ENCODE results near the gene SLC15A1. TPM values are rescaled to one million over a fixed set of nuclear protein-coding genes. Genes with fewer than 3 reads are reported as not detected.

Gene SLC15A1
- total RNA-seq, 2 experiments from 2014 or later = not detected

DNA sequence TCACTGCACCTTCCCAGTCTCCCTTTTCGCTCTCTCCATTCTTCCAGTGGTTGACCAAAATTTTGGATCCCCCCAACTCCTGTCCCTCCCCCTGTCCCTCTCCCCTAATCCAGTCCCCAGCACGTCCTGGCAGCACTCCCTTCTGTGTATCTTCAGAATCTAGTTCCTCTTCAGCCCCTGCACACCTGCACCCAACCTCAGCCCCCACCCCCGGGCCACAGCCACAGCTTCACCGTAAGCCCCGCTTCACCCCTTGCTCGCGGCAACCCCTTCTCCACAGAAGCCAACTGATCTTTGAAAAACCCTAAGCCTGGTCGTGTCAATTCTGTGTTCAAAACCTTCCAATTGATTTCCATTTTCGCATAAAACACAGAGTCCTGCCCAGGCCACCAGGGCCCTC is 35.5 kb upstream of the SLC15A1 start:
- H3K27me3 Mint-ChIP-seq = peaks cover 17% of the 10 kb centered on the region
- H3K36me3 Mint-ChIP-seq (ENCODE audit: low read depth) = peaks cover 13% of the 10 kb centered on the region
- no peaks in the 10 kb centered on the region for H3K4me1 Mint-ChIP-seq
- ChIA-PET POLR2A (no interaction called here), CTCF (no interaction called here)
- H3K27ac Mint-ChIP-seq = no peak overlapping the region
- no peak for DNase-seq
- no peaks in the 10 kb centered on the region for H3K9me3 Mint-ChIP-seq
- no peak overlapping the region for H3K4me3 Mint-ChIP-seq

DNA sequence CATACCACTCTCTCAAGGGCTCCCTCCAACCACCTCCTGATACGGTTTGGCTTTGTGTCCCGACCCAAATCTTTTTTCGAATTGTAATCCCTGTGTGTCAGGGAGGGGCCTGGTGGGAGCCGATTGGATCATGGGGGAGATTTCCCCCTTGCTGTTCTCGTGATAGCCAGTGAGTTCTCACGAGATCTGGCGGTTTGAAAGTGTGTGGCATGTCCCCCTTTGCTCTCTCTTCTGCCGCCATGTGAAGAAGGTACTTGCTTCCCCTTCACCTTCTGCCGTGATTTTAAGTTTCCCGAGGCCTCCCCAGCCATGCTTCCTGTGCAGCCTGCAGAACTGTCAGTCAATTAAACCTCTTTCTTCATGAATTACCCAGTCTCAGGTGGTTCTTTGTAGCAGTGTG is 34.7 kb upstream of the SLC15A1 start:
- no peak for DNase-seq
- H3K36me3 Mint-ChIP-seq (ENCODE audit: low read depth) = peaks cover 5% of the 10 kb centered on the region
- H3K27me3 Mint-ChIP-seq = peaks cover 17% of the 10 kb centered on the region
- H3K9me3 Mint-ChIP-seq = no peaks in the 10 kb centered on the region
- ChIA-PET POLR2A (no interaction called here), CTCF (no interaction called here)
- no peak overlapping the region for H3K4me3 Mint-ChIP-seq
- H3K4me1 Mint-ChIP-seq = no peaks in the 10 kb centered on the region
- no peak overlapping the region for H3K27ac Mint-ChIP-seq

DNA sequence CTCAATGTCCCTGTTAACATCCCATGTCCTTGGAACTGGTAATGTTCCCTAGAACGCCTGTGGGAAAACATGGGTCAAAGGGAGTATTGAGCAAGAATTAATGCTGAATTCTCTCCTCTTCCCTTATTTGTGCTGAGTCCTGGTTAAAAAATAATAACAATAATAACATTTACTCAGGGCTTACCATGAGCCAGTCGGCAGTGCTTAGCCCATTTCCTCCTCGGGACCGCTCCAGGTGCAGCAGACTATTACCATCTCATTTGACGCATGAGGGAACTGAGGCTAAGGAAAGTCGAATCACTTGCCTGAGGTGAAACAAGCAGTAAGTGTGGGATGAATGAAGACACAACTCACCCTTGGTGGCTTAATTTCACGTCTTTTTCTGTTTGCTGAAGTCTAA is 33.6 kb upstream of the SLC15A1 start:
- H3K27me3 Mint-ChIP-seq = peaks cover 19% of the 10 kb centered on the region
- no peak overlapping the region for H3K27ac Mint-ChIP-seq
- no peaks in the 10 kb centered on the region for H3K36me3 Mint-ChIP-seq (ENCODE audit: low read depth)
- no peak overlapping the region for H3K4me3 Mint-ChIP-seq
- no peaks in the 10 kb centered on the region for H3K9me3 Mint-ChIP-seq
- POLR2A ChIA-PET = no interaction called here
- CTCF ChIA-PET = no interaction called here
- no peaks in the 10 kb centered on the region for H3K4me1 Mint-ChIP-seq
- DNase-seq = no peak

DNA sequence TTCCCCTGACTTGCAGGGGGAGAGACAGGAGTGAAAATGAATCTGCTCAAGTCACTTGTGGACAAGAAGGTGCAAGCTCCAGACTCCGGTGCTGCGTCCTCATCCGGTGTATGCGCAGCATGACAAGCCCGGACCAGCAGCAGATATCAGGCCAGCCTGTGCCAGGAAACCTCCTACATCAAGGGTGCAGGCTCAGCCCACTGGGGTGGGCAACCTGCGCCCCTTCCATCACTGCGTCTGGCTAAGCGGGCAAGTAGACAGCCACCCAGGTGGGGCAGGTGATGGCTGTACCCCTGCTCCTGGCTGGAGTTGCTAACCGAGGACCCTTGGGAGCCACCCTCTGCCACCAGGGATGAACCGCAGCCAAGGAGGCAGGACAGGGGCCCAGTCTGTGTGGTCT is 32.9 kb upstream of the SLC15A1 start:
- Mint-ChIP-seq H3K27me3 (peaks cover 19% of the 10 kb centered on the region), H3K36me3 (ENCODE audit: low read depth) (no peaks in the 10 kb centered on the region), H3K27ac (no peak overlapping the region), H3K4me1 (no peaks in the 10 kb centered on the region), H3K9me3 (no peaks in the 10 kb centered on the region), H3K4me3 (no peak overlapping the region)
- no peak for DNase-seq
- CTCF ChIA-PET = interaction anchor here (0.6 kb wide), 1 partner anchor 961 kb away, joined by 4 read pairs; no protein-coding TSS in a partner anchor
- POLR2A ChIA-PET = no interaction called here

DNA sequence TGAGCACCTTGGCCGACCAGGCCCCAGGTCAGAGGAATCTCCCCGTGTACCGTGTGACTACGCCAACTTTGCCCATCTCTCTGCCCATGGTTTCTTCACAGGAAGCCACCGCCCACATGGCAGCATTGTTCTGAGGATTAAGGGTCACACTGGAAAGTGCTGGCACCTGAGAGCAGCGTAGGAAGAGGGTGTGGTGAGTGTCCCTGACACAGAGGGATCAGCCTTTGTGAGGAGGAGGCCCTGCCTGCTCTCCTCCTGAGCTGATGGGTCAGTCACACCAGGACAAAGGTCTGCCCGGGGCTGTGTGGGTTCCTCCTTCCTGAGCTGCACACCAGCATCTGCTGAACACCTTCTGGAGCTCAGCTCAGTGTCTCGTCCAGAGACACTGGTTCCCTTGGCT is 32.2 kb upstream of the SLC15A1 start:
- Mint-ChIP-seq H3K9me3 (no peaks in the 10 kb centered on the region), H3K27ac (no peak overlapping the region), H3K4me1 (no peaks in the 10 kb centered on the region), H3K27me3 (peaks cover 19% of the 10 kb centered on the region), H3K36me3 (ENCODE audit: low read depth) (no peaks in the 10 kb centered on the region), H3K4me3 (no peak overlapping the region)
- CTCF ChIA-PET = interaction anchor here (0.6 kb wide), 1 partner anchor 961 kb away, joined by 4 read pairs; no protein-coding TSS in a partner anchor
- no peak for DNase-seq
- POLR2A ChIA-PET = no interaction called here

DNA sequence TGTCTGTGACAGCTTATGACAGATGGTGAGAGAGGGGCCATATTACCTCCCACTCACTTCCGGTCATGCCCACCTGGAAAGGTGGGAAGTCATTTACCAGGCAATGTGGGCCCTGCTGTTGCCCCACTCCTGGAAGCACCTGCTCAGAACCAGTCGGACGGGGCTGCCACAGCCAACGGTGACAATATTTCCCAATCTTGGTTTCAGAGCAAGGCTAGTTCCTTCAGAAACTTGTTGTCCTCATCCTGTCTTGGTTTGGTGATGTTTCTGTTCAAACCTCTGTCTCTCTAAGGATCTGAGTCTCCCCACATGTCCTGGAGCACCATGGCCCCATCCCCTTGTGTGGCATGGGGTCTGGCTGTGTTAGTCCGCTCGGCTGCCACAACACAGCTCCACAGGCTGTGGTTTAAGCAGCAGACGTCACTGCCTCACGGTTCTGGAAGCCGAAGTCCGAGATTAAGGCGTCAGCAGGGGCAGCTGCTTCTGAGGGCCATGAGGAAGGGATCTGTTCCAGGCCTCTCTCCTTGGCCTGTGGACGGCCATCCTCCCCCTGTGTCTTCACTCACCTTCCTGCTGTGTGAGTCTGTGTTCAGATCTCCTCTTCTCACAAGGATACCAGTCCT is 31.5 kb upstream of the SLC15A1 start:
- peaks cover 19% of the 10 kb centered on the region for H3K27me3 Mint-ChIP-seq
- ChIA-PET POLR2A (no interaction called here), CTCF (interaction anchor here (1.6 kb wide), 1 partner anchor 10 kb away, joined by 4 read pairs; no protein-coding TSS in a partner anchor)
- no peak overlapping the region for H3K4me3 Mint-ChIP-seq
- H3K27ac Mint-ChIP-seq = no peak overlapping the region
- no peaks in the 10 kb centered on the region for H3K36me3 Mint-ChIP-seq (ENCODE audit: low read depth)
- H3K9me3 Mint-ChIP-seq = no peaks in the 10 kb centered on the region
- no peak for DNase-seq
- H3K4me1 Mint-ChIP-seq = no peaks in the 10 kb centered on the region

DNA sequence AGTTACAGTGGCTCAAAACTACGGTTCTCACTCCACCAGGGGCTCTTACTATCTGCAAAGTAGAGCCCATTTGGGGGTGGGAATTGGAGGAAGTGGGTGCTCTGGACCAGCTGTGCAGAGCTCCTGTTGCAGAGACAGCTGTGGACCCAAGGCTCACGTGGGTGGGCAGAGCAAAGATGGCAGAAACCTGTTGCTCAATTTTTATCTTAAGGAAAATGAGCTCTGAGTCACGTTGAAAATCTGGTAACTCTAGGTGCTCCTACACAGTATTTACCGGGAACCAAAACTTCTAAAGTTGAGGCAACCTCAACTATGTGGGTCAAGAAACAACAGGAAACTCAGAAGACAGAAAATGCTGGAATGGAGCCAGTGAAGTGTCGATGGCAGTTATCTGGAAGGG is 30.2 kb upstream of the SLC15A1 start:
- H3K4me3 Mint-ChIP-seq = no peak overlapping the region
- DNase-seq = no peak
- H3K27me3 Mint-ChIP-seq = peaks cover 13% of the 10 kb centered on the region
- ChIA-PET CTCF (interaction anchor here (1.6 kb wide), 1 partner anchor 12 kb away, joined by 4 read pairs; no protein-coding TSS in a partner anchor), POLR2A (no interaction called here)
- no peaks in the 10 kb centered on the region for H3K4me1 Mint-ChIP-seq
- H3K27ac Mint-ChIP-seq = no peak overlapping the region
- H3K9me3 Mint-ChIP-seq = no peaks in the 10 kb centered on the region
- H3K36me3 Mint-ChIP-seq (ENCODE audit: low read depth) = no peaks in the 10 kb centered on the region

GRCh38 chr13:98781905-98782304 is 29.4 kb upstream of the SLC15A1 start:
- Mint-ChIP-seq H3K36me3 (ENCODE audit: low read depth) (no peaks in the 10 kb centered on the region), H3K9me3 (no peaks in the 10 kb centered on the region), H3K27me3 (peaks cover 8% of the 10 kb centered on the region), H3K4me1 (no peaks in the 10 kb centered on the region), H3K27ac (no peak overlapping the region), H3K4me3 (no peak overlapping the region)
- no peak for DNase-seq
- CTCF ChIA-PET = interaction anchor here (1.6 kb wide), 1 partner anchor 12 kb away, joined by 4 read pairs; no protein-coding TSS in a partner anchor
- POLR2A ChIA-PET = no interaction called here

GRCh38 chr13:98781470-98781869 is 29.0 kb upstream of the SLC15A1 start:
- H3K9me3 Mint-ChIP-seq = no peaks in the 10 kb centered on the region
- H3K27ac Mint-ChIP-seq = no peak overlapping the region
- POLR2A ChIA-PET = no interaction called here
- no peak for DNase-seq
- H3K4me1 Mint-ChIP-seq = no peaks in the 10 kb centered on the region
- no peak overlapping the region for H3K4me3 Mint-ChIP-seq
- no peaks in the 10 kb centered on the region for H3K36me3 Mint-ChIP-seq (ENCODE audit: low read depth)
- peaks cover 8% of the 10 kb centered on the region for H3K27me3 Mint-ChIP-seq
- CTCF ChIA-PET = no interaction called here

- Mint-ChIP-seq H3K4me1 (no peaks in the 10 kb centered on the region), H3K4me3 (no peak overlapping the region), H3K27ac (no peak overlapping the region), H3K27me3 (peaks cover 8% of the 10 kb centered on the region), H3K36me3 (ENCODE audit: low read depth) (no peaks in the 10 kb centered on the region), H3K9me3 (no peaks in the 10 kb centered on the region)
- CTCF ChIA-PET = interaction anchor here (1.1 kb wide), 1 partner anchor 17 kb away, joined by 5 read pairs; no protein-coding TSS in a partner anchor
- POLR2A ChIA-PET = no interaction called here
- DNase-seq = no peak
Measured at GRCh38 chr13:98781045-98781444, 28.6 kb upstream of the SLC15A1 start.

- no peaks in the 10 kb centered on the region for H3K4me1 Mint-ChIP-seq
- no peak for DNase-seq
- H3K9me3 Mint-ChIP-seq = no peaks in the 10 kb centered on the region
- no peak overlapping the region for H3K4me3 Mint-ChIP-seq
- H3K36me3 Mint-ChIP-seq (ENCODE audit: low read depth) = no peaks in the 10 kb centered on the region
- H3K27me3 Mint-ChIP-seq = peaks cover 8% of the 10 kb centered on the region
- CTCF ChIA-PET = interaction anchor here (1.1 kb wide), 1 partner anchor 17 kb away, joined by 5 read pairs; no protein-coding TSS in a partner anchor
- POLR2A ChIA-PET = no interaction called here
- no peak overlapping the region for H3K27ac Mint-ChIP-seq
Measured at GRCh38 chr13:98780451-98780850, 28.0 kb upstream of the SLC15A1 start.

GRCh38 chr13:98779695-98780094 is 27.2 kb upstream of the SLC15A1 start:
- no peak for DNase-seq
- POLR2A ChIA-PET = no interaction called here
- H3K27me3 Mint-ChIP-seq = peaks cover 8% of the 10 kb centered on the region

GRCh38 chr13:98778749-98779148 is 26.3 kb upstream of the SLC15A1 start:
- H3K27ac Mint-ChIP-seq = no peak overlapping the region
- peaks cover 8% of the 10 kb centered on the region for H3K27me3 Mint-ChIP-seq
- H3K4me1 Mint-ChIP-seq = no peaks in the 10 kb centered on the region
- DNase-seq = no peak
- ChIA-PET POLR2A (no interaction called here), CTCF (interaction anchor here (0.6 kb wide), 1 partner anchor 70 kb away, joined by 3 read pairs; no protein-coding TSS in a partner anchor)
- H3K9me3 Mint-ChIP-seq = no peaks in the 10 kb centered on the region
- H3K4me3 Mint-ChIP-seq = no peak overlapping the region
- H3K36me3 Mint-ChIP-seq (ENCODE audit: low read depth) = no peaks in the 10 kb centered on the region

More at GRCh38 chr13:98779695-98780094, 27.2 kb upstream of the SLC15A1 start:
- Mint-ChIP-seq H3K4me3 (no peak overlapping the region), H3K9me3 (no peaks in the 10 kb centered on the region), H3K36me3 (ENCODE audit: low read depth) (no peaks in the 10 kb centered on the region), H3K27ac (no peak overlapping the region), H3K4me1 (no peaks in the 10 kb centered on the region)
- CTCF ChIA-PET = no interaction called here

GRCh38 chr13:98776644-98777043 is 24.2 kb upstream of the SLC15A1 start:
- H3K4me1 Mint-ChIP-seq = no peaks in the 10 kb centered on the region
- H3K27ac Mint-ChIP-seq = no peak overlapping the region
- no peak for DNase-seq
- peaks cover 8% of the 10 kb centered on the region for H3K27me3 Mint-ChIP-seq
- no peaks in the 10 kb centered on the region for H3K36me3 Mint-ChIP-seq (ENCODE audit: low read depth)
- no peaks in the 10 kb centered on the region for H3K9me3 Mint-ChIP-seq
- CTCF ChIA-PET = no interaction called here
- no peak overlapping the region for H3K4me3 Mint-ChIP-seq
- POLR2A ChIA-PET = no interaction called here

All from activated CD4-positive, alpha-beta T cell treated with anti-CD3 and anti-CD28 coated beads, Interleukin-2, amount 10 ng/mL, durations not matched to agents 7 days and 5 days (primary cell).